Right renal pelvis (tissue), 4 donors: ENCODE data around the gene CFAP45. TPM values are rescaled to one million over a fixed set of nuclear protein-coding genes. Genes with fewer than 3 reads are reported as not detected.
"Not testable (repeated sequence)": the region's sequence is repeated elsewhere in the genome, so short reads cannot be mapped to it uniquely, and the experiment has no call there.

Experiments
- DNase-seq, 4 donors: peaks; one replicate each; pipeline ENCODE4 v3.0.0-alpha.2; 2013; ENCODE audit warnings: low read depth in 4 of 4, low spot score in 3 of 4, missing footprints in 1 of 4
- polyA plus RNA-seq, 4 donors: library from polyadenylated mRNA; unstranded; fragments of 120-200 nt; gene quantifications; one replicate each; pipeline ENCODE4 v1.2.1, GENCODE V29; 2013; ENCODE audit not compliant: insufficient read length in 4 of 4

The CFAP45 gene
- polyA plus RNA-seq, 4 donors = 2.6 to 3.5 (median 3.3) TPM

GRCh38 chr1:159913451-159914192 lies 13.7 kb upstream of the CFAP45 start:
- DNase-seq = no peak

DNA sequence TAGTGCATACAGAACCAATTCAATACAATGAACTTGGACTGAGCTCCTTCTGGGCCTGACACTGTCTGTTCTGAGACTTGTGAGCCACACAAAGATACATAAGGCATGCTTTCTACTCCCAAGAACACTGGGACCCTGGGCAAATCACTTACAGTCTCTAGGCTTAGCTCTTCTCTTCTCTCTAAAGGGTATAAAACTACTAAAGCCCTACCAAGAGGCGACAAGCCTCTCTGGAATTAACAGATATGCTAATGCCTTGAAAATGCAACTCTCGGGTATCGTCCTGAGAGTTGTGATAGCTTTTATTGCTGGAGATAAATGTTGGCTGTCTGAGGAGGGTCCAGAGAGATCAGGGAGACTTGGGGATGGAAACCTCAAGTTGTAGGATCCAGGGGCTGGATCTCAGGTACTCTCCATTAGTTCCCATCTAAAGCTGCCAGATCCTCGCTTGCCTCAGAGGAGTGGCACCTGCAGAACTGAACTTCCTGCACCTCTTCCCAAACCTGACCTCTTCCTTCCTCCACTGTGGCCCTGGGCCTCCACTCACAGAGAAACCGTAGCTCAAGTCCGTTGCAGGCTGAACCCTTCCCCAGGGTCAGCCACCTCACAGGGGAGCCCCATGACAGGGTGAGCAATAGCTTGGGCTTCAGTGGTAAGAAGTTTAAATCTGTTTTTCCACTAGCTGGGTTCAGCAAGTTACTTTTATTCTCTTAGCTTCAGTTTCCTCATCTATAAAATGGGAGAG lies 11.5 kb upstream of the CFAP45 start:
- DNase-seq = no peak

DNA sequence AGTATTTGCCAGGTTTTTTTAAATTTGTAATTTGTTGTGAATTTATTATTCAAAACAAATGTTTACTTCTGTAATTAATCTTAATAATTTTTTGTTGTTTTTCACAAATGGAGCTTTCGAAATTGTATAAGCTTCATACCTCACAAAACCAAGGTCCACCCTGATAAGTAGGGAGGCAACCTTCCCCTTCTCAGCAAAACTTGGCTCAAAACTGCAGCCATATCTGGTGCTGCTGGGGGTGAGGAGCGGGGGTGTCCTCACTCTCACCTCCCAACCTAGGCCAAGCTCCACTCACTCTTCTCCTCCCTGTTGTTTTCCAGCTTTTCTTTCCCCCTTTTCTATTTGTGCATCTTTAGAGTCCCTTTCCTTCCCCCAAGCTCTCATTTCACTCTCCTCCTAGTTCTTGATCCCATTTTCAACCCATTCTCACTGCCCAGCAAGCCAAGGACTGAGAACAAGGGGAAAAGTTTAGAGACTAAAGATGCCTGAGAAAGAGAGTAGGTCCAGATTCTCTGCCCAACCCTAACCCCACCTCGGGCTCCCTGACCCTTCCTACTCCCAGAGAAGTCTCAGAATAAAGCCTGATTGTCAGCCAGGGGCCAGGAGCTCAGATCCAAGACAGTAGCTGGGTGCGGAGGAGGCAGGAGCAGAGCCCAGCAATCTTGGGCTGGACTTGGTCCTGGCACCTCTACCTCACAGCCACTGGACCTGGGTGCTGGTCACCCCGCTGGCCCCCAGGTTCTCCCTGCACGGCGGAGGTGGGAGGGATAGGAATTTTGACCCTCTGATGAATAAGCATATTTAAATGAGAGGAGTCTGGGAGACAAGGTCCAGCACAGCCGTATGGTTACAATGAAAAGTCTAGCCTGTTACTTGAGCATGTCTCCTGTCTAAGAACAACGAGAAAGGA lies 8.3 kb upstream of the CFAP45 start:
- no peak for DNase-seq

GRCh38 chr1:159906960-159907359 lies 7.0 kb upstream of the CFAP45 start:
- no peak for DNase-seq

DNA sequence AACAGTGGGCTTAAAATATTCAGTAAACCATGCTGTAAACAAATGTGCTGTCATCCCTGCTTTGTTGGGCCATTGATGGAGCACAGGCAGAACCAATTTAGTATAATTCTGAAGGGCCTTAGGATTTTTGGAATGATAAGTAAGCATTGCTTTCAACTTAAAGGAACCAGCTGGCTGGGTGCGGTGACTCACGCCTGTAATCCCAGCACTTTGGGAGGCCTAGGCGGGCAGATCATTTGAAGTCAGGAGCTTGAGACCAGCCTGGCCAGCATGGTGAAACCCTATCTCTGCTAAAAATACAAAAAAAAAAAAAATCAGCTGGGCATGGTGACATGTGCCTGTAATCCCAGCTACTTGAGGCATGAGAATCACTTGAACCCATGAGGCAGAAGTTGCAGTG lies 4.1 kb upstream of the CFAP45 start:
- DNase-seq = not testable (repeated sequence)

- no peak for DNase-seq
Measured at GRCh38 chr1:159902541-159902940, 2.6 kb upstream of the CFAP45 start.

GRCh38 chr1:159900755-159901360 lies 893 bp upstream of the CFAP45 start:
- no peak for DNase-seq

DNA sequence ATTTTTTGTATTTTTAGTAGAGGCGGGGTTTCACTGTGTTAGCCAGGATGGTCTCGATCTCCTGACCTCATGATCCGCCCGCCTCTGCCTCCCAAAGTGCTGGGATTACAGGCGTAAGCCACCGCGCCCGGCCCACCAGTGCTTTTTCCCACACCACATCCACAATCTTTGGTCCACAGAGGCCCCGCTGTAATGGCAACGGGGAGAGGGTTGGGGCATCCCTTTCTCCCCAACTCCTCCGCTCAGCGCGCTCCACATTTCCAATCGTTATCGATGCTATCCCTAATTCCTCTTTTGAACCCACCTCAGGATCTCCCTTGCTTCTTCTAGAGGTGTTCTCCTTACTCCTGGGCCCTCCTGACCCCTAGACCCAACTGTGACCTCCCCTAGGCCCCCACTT lies 331 bp downstream of the CFAP45 start:
- DNase-seq = not testable (repeated sequence)

DNA sequence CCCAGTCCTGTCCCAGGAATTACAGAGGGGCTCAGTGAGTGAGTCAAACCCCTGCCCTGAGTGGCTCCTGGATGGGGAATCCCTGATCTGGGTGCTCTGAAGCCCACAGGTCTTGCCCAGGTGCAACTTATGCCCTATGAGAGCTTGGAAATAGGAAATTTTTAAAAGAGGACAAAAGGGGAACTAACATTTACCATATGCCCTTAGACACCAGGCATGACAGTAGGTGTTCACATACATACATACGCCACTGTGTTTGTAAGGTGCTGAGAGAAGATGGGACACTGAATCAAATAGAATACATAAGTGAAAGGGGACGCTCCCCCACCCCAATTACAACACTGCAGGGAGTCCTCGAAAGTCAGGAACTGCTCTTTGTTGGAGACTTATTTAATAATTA lies 1.4 kb downstream of the CFAP45 start:
- no peak for DNase-seq

GRCh38 chr1:159897962-159898361 lies 2.0 kb downstream of the CFAP45 start:
- no peak for DNase-seq

DNA sequence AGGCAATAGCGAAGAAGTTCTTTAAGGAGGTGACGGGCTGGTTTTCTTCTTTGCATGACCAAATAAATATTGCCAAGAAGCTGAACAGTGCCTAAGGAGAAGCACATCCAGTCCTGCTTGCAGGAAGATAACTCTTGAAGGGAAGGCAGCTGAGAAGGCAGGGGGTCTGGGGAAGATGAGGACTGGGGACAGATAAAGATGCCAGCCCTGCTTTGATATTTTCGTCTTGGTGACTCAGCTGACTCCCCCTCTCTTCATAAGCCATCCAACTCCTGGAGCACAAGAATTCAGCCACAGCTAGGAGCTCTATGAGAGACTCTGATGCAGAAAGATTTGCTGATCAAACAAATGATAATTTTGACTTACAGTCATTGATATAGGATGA lies 3.4 kb downstream of the CFAP45 start:
- no peak for DNase-seq

- DNase-seq = no peak
Measured at GRCh38 chr1:159895836-159896545, 4.0 kb downstream of the CFAP45 start.

DNA sequence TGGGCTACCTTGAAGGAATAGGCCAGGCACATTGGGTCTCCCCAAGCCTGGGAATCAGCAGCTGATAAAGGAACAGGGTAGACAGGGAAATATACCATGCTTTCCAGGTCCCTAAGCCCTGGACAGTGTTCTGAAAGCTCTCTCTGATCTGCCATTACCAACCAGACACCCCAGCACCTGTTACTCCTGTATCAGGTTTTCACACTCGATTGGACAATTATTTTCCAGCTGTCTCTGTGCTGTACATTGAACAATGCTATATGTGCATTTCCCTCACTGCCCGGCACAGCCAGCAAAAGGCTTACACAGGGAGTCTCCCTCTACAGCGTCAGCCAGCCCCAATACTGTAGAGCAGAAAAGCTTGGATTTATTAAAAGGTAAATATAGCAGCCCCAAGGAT lies 4.7 kb downstream of the CFAP45 start:
- no peak for DNase-seq

- no peak for DNase-seq
Measured at GRCh38 chr1:159892944-159893343, 7.0 kb downstream of the CFAP45 start.

DNA sequence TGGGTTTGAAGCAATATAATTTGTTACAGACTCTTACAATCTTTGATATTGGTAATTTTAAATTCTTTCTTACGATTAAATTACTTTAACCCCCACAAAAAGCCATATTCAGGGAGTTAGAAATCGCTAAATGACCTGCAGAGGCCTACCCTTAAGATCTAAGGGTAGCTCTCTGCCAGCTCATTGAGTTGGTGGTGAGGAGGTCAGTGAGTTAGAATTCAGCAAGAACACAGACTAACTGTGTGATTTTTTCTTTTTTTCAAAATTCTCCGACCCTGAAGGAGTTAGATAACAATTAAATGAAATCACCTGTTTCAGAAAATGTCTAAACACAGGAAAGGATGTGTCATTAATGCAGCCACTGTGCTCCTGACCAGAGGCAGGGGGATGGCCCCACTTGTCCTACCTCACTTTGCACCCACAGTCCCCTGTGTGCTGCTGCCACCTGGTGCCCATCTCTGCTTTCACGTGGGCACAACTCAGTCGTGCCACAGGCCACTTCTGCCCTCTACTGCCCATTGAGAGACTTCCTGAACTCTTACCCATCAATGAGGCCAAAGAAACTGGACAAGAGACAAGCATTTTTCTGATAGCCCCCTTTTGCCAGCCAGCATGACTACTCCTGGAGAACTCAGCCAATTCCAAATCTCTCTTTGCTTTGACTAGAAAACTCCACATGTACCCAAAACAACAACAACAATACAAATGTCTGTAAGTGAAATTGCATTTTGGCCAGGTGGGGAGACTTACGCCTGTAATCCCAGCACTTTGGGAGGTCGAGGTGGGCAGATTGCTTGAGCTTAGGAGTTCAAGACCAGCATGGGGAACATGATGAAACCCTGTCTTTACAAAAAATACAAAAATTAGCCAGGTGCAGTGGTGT lies 8.4 kb downstream of the CFAP45 start:
- DNase-seq = peak in 3 of 4 donors; percentile 63 to 73 (median 64)

GRCh38 chr1:159890390-159890789 lies 9.6 kb downstream of the CFAP45 start:
- DNase-seq = no peak

GRCh38 chr1:159889821-159890252 lies 10.1 kb downstream of the CFAP45 start:
- no peak for DNase-seq

DNA sequence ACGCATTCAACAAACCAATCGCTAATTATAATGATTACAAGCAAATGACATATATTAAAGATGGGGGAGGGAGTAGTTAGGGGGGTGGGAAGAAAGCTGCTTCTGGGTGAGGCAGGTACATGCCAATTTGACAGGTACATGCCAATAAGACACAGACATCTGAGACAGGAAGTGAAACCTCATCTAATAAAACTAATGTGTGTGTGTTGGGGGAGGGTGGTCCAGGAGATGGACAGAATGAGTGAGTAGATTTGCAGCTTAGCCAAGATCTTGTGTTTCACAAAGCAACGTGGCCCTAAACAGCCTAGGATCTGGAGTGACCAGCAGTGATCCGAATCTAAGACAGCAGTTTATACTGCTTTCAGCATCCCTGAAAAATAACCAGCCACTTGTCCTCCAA lies 10.8 kb downstream of the CFAP45 start:
- DNase-seq = no peak

GRCh38 chr1:159884296-159884695 lies 15.7 kb downstream of the CFAP45 start:
- DNase-seq = no peak
